IPS DF 19.7 (cell line): ENCODE measurements around the gene ZNF23.

Source experiments
- DNase-seq: peaks from one replicate; pipeline ENCODE4 v3.0.0-alpha.2; 2013; ENCODE audit warnings: low read depth, low spot score

Gene ZNF23

DNA sequence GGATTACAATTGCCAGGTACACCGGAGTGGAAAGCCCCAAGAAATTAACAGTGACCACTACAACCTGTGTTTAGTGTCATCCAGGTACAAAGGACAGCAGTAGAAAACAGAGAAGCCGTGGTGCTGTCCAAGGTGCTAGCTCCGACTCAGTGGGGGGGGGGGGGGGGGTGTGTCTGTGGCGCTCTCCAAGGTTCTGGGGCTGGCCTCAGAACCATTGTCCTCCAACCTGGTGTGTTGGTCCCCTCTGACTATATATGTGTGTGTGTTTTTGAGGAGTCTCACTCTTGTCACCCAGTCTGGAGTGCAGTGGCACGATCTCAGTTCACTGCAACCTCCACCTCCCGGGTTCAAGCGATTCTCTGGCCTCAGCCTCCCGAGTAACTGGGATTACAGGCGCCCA is 5.8 kb upstream of the ZNF23 start:
- DNase-seq: no peak

- DNase-seq: no peak
Observed at GRCh38 chr16:71464231-71464630, 2.2 kb upstream of the ZNF23 start.

- no peak for DNase-seq
Observed at GRCh38 chr16:71460941-71461340, 1.1 kb downstream of the ZNF23 start.

DNA sequence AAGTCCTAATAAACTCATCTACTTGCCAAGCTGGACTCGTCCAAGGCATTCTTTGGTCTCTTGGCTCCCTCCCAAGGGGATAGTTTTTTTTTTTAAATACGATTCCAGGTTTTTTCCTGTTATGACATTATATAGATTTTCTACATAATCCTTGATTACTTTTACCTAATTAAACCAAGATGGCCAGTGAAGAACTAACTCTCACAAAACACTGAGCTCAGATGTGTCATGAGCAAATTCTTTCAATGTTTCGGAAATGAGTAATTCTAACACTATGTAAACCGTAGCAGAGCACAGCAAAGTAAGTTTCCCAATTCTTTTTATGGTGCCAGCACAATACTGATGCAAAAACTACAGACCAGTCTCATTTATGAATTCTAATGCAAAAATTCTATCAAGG is 1.8 kb downstream of the ZNF23 start:
- no peak for DNase-seq

- no peak for DNase-seq
Observed at GRCh38 chr16:71459510-71459909, 2.5 kb downstream of the ZNF23 start.

- DNase-seq: no peak
Observed at GRCh38 chr16:71456801-71457200, 5.2 kb downstream of the ZNF23 start.

GRCh38 chr16:71453036-71453435 is 9.0 kb downstream of the ZNF23 start:
- no peak for DNase-seq

DNA sequence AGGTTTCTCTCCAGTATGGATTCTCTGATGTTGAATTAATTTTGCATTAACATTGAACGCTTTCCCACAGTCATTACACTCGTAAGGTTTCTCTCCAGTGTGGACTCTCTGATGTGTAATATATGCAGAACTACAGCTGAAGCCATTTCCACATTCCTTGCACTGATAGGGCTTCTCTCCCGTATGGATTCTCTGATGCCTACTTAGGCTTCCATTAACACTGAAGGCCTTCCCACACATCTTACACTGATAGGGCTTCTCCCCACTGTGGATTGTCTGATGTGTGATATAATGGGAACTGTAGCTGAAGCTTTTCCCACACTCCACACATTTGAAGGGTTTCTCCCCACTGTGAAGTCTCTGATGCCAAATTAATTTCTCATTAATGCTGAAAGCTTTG is 13.0 kb downstream of the ZNF23 start:
- no peak for DNase-seq

- no peak for DNase-seq
Observed at GRCh38 chr16:71448274-71448866, 13.7 kb downstream of the ZNF23 start.

GRCh38 chr16:71443714-71444113 is 18.3 kb downstream of the ZNF23 start:
- no peak for DNase-seq

DNA sequence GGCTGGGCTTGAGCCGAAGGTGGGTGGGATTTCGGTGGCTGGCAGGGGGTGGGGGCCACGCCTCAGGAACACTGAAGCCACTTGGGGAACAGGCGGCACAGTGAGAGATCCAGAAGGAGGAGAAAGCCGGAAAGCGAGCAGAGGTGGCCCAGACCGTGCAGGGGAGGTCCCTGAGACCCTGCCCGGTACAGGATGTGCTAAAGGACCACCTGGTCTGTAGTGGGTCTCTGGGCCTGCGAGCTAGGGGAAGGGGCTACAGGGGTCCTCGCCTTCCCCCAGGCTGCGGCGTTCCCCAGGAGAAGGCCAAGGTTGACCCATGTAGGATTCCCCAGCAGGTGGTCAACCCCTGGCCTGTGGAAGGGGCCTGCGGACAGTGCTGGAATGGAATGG is 20.0 kb downstream of the ZNF23 start, which contains the start of gene TLE7:
Gene TLE7 (minus strand): TSS at position 4 of the 390 bp plus-strand sequence. CDS start 8,730 bp downstream, outside the sequence.
- DNase-seq: no peak

- DNase-seq: no peak
Observed at GRCh38 chr16:71441348-71442050, 20.5 kb downstream of the ZNF23 start.

- no peak for DNase-seq
Observed at GRCh38 chr16:71440669-71441347, 21.2 kb downstream of the ZNF23 start.

DNA sequence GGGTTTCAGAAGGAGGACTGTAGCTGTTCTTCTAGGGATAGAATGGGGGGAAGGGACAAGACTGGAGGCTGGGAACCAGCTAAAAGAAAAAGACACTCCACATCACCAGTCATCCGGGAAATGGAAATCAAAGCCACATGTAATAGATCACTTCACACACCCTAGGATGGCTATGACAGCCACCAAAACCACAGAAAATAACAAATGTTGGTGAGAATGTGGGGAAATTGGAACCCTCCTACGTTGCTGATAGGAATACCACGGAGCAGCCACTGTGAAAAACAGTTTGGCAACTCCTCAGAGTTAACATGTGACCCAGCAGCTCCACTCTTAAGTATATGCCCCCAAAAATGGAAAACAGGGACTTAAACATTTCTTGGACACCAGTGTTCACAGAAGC is 22.5 kb downstream of the ZNF23 start:
- no peak for DNase-seq

DNA sequence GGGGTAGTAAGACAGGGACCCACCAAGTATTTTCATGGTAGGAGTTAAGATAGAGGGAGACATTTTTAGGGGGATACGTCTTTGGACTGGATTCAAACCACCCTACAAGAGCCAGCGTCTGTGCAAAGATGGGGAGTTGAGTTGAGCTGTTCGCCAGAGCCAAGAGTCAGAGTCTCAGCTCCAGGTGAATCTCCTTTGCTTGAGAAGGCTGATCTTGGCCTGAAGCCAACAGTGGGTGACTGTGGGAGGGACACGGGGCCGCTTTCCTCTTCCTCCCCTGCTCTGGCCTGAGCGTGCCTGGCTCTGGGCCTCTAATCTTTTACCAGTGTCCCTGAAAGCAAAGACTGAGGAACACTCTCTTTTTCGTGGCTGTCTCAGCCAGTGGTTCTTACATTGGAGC is 25.6 kb downstream of the ZNF23 start:
- no peak for DNase-seq

- DNase-seq: no peak
Observed at GRCh38 chr16:71432906-71433305, 29.1 kb downstream of the ZNF23 start.

- no peak for DNase-seq
Observed at GRCh38 chr16:71431991-71432390, 30.1 kb downstream of the ZNF23 start.

GRCh38 chr16:71431176-71431575 is 30.9 kb downstream of the ZNF23 start:
- DNase-seq: no peak

GRCh38 chr16:71430744-71431143 is 31.3 kb downstream of the ZNF23 start:
- no peak for DNase-seq

GRCh38 chr16:71429581-71429980 is 32.5 kb downstream of the ZNF23 start:
- DNase-seq: no peak

DNA sequence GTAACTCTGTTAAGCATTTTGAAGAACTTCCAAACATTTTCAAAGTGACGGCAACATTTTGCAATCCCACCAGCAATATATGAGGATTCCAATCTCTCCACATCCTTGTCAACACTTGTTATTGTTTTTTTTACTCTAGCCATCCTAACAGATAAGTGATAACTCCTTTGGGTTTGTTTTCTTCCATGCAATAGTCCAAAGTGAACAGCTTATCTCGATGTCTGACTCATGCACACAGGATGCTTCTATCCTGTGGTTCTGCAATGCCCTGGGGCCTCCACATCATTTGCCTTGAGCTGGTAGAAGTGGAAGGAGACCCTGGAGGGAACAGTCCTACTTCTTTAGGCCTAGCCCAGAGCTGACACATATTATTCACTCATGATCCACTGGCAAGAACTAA is 33.2 kb downstream of the ZNF23 start:
- no peak for DNase-seq

DNA sequence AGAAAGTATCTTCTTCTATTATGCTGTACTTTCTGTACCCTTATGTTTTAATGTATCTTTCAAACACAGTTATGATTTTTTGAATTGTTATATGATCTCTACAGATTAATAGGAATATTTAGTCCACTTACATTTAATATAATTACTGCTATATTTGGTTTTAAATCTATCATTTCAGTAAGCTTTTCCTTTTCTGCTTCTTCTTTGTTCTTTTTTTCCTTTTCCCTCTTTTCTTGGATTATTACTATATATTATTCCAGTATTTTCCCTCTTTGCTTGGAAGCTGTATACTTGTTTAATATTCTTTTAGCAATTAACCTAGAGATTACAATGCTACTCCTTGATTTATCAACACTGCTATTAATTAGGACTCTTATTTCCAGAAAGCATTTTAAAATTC is 33.7 kb downstream of the ZNF23 start:
- DNase-seq: no peak
